AG09319 (cell line): ENCODE data around the gene AFDN.

Source experiments
- DNase-seq: peaks from one replicate; pipeline ENCODE4 v3.0.0-alpha.2; 2010; ENCODE audit warnings: low read depth; ENCODE audit errors: extremely low read depth
- CTCF ChIP-seq: IDR thresholded peaks from 2 replicates; pipeline ENCODE4 v1.5.1; 2011; ENCODE audit warnings: low read depth, mild to moderate bottlenecking, inconsistent platforms, low read length, moderate library complexity

AFDN gene

DNA sequence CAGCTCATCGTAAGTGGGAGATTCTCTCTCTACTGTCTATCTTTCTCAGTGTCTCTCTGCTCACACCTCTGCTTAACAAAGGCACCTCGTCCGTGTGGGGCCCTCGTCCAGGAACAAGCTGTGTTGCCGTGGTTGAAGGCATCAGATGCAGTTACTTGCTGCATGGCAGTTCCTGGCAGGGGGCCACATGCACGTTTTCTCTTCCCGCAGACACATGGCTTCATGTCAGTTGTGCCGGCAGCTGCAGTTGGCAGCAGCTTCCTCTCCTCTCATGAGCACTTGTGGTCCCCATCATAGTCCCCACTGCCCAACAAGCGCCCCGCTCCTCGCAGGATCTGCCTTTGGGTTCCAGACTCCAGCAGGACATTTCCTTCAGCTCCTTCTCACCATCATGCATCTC lies 7.1 kb upstream of the AFDN start:
- no peak for DNase-seq
- TF ChIP-seq CTCF = no peak

DNA sequence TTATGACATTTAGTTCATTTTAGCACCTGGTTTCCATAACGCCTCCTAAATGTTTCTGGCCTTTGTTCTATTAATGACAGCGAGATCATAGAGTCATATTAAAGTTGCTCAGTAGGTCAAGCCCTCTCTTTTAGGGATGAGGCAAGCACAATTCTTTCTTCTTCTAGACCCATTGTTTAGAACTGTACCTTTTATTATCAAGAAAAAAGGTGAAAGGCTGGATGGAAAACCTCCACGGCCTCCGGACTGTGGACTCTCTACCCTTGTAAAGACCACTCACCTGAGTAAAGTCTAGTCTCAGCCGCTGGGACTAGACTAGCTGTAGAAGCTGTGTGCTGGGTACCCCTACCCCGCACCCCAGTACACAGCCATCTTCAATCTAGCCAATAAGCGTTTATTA lies 6.0 kb upstream of the AFDN start:
- no peak for DNase-seq
- TF ChIP-seq CTCF = no peak

DNA sequence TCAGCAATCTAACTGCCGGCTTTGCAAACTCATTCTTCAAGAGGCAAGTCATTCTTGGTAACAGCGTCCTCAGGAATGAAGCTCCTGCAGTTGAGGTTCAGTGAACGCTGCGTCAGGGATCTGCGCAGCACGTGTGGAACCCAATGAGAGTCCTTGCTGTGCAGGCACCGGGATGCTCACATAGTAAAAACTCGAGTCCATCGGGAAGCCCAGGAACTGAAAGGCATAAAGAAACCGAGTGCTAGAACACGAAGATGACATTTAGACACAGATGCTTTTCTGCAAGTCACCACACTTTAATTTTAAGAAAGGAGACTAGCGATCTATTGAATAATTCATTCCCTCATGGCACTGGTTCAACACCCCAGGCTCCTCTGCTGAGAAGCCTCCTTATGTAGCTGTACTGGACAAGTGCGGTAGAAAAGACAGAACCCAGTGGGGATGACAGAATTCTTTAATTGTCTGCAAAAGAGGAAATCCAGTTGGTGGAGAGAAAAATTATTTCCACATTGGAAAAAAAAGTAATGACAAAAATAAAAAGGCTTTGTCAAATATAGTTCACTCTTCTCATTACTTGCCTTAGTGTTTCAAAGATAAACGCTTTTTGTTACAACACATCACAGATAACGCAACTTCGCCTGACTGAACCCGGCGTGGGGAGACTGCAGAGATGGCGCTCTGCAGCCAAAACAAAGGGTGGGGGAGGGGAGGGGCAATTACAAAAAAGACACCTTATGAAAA lies 1.9 kb upstream of the AFDN start:
- TF ChIP-seq CTCF = no peak
- DNase-seq = no peak

- DNase-seq = no peak
- no peak for TF ChIP-seq CTCF
These were observed 1.1 kb upstream of the AFDN start for GRCh38 chr6:167825332-167826229.

GRCh38 chr6:167826230-167826895 lies 348 bp upstream of the AFDN start:
- peak; percentile 30 for TF ChIP-seq CTCF
- no peak for DNase-seq

GRCh38 chr6:167827583-167828324 lies 1.0 kb downstream of the AFDN start:
- DNase-seq = no peak
- no peak; the same call in 1 of the 2 replicates for TF ChIP-seq CTCF
